IMR-90 (cell line): ENCODE results near the gene ARFIP2. TPM values are rescaled to one million over a fixed set of nuclear protein-coding genes. Genes with fewer than 3 reads are reported as not detected.

Experiments used
- ATAC-seq: fragments of 200-7000 bp; cut with Tn5 transposase; 2 replicates; pipeline ENCODE4 v1.9.1; 2020; ENCODE audit warnings: low read depth, mild to moderate bottlenecking, moderate library complexity
- BruUV-seq: library from RNA; stranded (reverse); fragments of 400-500 nt; replicated peaks from 2 replicates; lab custom pipeline; 2021; lab: Mats Ljungman, UMichigan
- CTCF ChIA-PET: fragments of 300-600 bp; formaldehyde crosslinking; extraction: SDS; loops from one replicate; lab custom pipeline; 2021; ENCODE audit warnings: antibody characterized with exemption; lab: Yijun Ruan, JAX
- POLR2A ChIA-PET: fragments of 300-600 bp; sonication (Branson Sonifier 250); formaldehyde crosslinking; loops from one replicate; lab custom pipeline; 2022; ENCODE audit warnings: antibody characterized with exemption; ENCODE audit not compliant: unreplicated experiment; lab: Charles Lee
- DNase-seq: peaks from one replicate; pipeline ENCODE4 v3.0.0; 2013
- H2AFZ ChIP-seq: replicated peaks from 2 replicates; pipeline ENCODE3; 2013; ENCODE audit warnings: low read length, mild to moderate bottlenecking; ENCODE audit not compliant: poor library complexity
- H2AK5ac ChIP-seq: 2 replicates; pipeline ENCODE4 v1.6.1; 2013; ENCODE audit warnings: low read depth, low read length, inconsistent platforms
- H2AK9ac ChIP-seq: replicated peaks from 2 replicates; pipeline ENCODE3; 2013; ENCODE audit warnings: mild to moderate bottlenecking, low read depth, low read length, moderate library complexity; ENCODE audit not compliant: poor library complexity
- H2BK120ac ChIP-seq: 2 replicates; pipeline ENCODE4 v1.6.1; 2013; ENCODE audit warnings: low read depth, low read length, inconsistent platforms
- H2BK15ac ChIP-seq: 3 replicates; pipeline ENCODE4 v1.6.1; 2013; ENCODE audit warnings: low read depth, low read length, inconsistent platforms
- H2BK20ac ChIP-seq: 2 replicates; pipeline ENCODE4 v1.6.1; 2013; ENCODE audit warnings: low read depth, mild to moderate bottlenecking, inconsistent platforms, low read length, moderate library complexity
- H2BK5ac ChIP-seq: 2 replicates; pipeline ENCODE4 v1.6.1; 2013; ENCODE audit warnings: mild to moderate bottlenecking, low read depth, low read length, inconsistent platforms; ENCODE audit not compliant: poor library complexity, severe bottlenecking
- H3K14ac ChIP-seq: replicated peaks from 2 replicates; pipeline ENCODE4 v1.6.1; 2013; ENCODE audit warnings: low read depth, low read length, inconsistent platforms
- H3K18ac ChIP-seq: 2 replicates; pipeline ENCODE4 v1.6.1; 2013; ENCODE audit warnings: low read depth, low read length, control low read depth
- H3K23ac ChIP-seq: 2 replicates; pipeline ENCODE4 v1.6.1; 2013; ENCODE audit warnings: low read depth, low read length, inconsistent platforms
- H3K27ac ChIP-seq: 2 replicates; pipeline ENCODE4 v1.5.1; 2013; ENCODE audit warnings: mild to moderate bottlenecking, control low read depth, low read length; ENCODE audit not compliant: insufficient read depth
- H3K27me3 ChIP-seq: 2 replicates; pipeline ENCODE4 v1.6.1; 2013; ENCODE audit warnings: low read length; ENCODE audit not compliant: control insufficient read depth, insufficient read depth
- H3K36me3 ChIP-seq: 2 replicates; pipeline ENCODE4 v1.6.1; 2013; ENCODE audit warnings: low read length, mixed read lengths; ENCODE audit not compliant: control insufficient read depth, insufficient read depth
- H3K4ac ChIP-seq: 2 replicates; pipeline ENCODE4 v1.6.1; 2013; ENCODE audit warnings: low read depth, low read length, inconsistent platforms
- H3K4me1 ChIP-seq: 2 replicates; pipeline ENCODE4 v1.6.1; 2013; ENCODE audit warnings: low read length, mixed read lengths; ENCODE audit not compliant: control insufficient read depth, insufficient read depth
- H3K4me2 ChIP-seq: 2 replicates; pipeline ENCODE4 v1.6.1; 2013; ENCODE audit warnings: low read depth, mild to moderate bottlenecking, control low read depth, low read length, moderate library complexity
- H3K4me3 ChIP-seq: 2 replicates; pipeline ENCODE4 v1.5.1; 2013; ENCODE audit warnings: low read depth, mild to moderate bottlenecking, control low read depth, low read length, moderate library complexity; ENCODE audit not compliant: insufficient read depth
- H3K56ac ChIP-seq: 2 replicates; pipeline ENCODE4 v1.6.1; 2013; ENCODE audit warnings: low read length, inconsistent platforms; ENCODE audit not compliant: insufficient read depth; ENCODE audit errors: extremely low read depth
- H3K79me1 ChIP-seq, 2 experiments: 2 replicates each; pipeline ENCODE4 v1.6.1; 2013; ENCODE audit warnings: low read length in 2 of 2, inconsistent platforms in 1 of 2, low read depth in 1 of 2
- H3K9ac ChIP-seq: 2 replicates; pipeline ENCODE4 v1.6.1; 2013; ENCODE audit warnings: low read depth, low read length, control low read depth
- H3K9me1 ChIP-seq: 2 replicates; pipeline ENCODE4 v1.6.1; 2013; ENCODE audit warnings: low read length, inconsistent platforms; ENCODE audit not compliant: insufficient read depth
- H3K9me3 ChIP-seq: 2 replicates; pipeline ENCODE4 v1.6.1; 2013; ENCODE audit warnings: low read length; ENCODE audit not compliant: control insufficient read depth, insufficient read depth
- H4K20me1 ChIP-seq: 2 replicates; pipeline ENCODE4 v1.6.1; 2013; ENCODE audit warnings: low read length, inconsistent platforms; ENCODE audit not compliant: insufficient read depth
- H4K5ac ChIP-seq: 2 replicates; pipeline ENCODE4 v1.6.1; 2013; ENCODE audit warnings: mild to moderate bottlenecking, low read depth, low read length, control low read depth
- H4K8ac ChIP-seq, 2 experiments: 2 replicates each; pipeline ENCODE4 v1.6.1; 2013; ENCODE audit warnings: low read depth in 2 of 2, low read length in 2 of 2, control low read depth in 1 of 2, inconsistent platforms in 1 of 2
- H4K91ac ChIP-seq: 2 replicates; pipeline ENCODE4 v1.6.1; 2013; ENCODE audit warnings: low read depth, low read length, inconsistent platforms; ENCODE audit not compliant: insufficient read depth
- BHLHE40 ChIP-seq: fragments of 150-350 bp; IDR thresholded peaks from 2 replicates; pipeline ENCODE4 v1.6.1; 2016; ENCODE audit warnings: mild to moderate bottlenecking, low read depth, low read length
- CEBPB ChIP-seq: IDR thresholded peaks from 2 replicates; pipeline ENCODE4 v1.6.1; 2012; ENCODE audit warnings: low read depth, low read length, improper control_type of control experiment
- FOS ChIP-seq: fragments of 150-350 bp; IDR thresholded peaks from 2 replicates; pipeline ENCODE4 v1.6.1; 2016; ENCODE audit warnings: low read depth, low read length
- MAZ ChIP-seq: IDR thresholded peaks from 2 replicates; pipeline ENCODE4 v1.6.1; 2012; ENCODE audit warnings: low read depth, mild to moderate bottlenecking, low read length, improper control_type of control experiment, moderate library complexity, borderline replicate concordance
- MXI1 ChIP-seq: IDR thresholded peaks from 2 replicates; pipeline ENCODE4 v1.6.1; 2012; ENCODE audit warnings: low read depth, mild to moderate bottlenecking, low read length, moderate library complexity, borderline replicate concordance
- NFE2L2 ChIP-seq: fragments of 150-350 bp; IDR thresholded peaks from 2 replicates; pipeline ENCODE4 v1.6.1; 2016; ENCODE audit warnings: low read depth, mild to moderate bottlenecking, low read length
- POLR2A ChIP-seq: IDR thresholded peaks from 2 replicates; pipeline ENCODE4 v1.6.1; 2012; ENCODE audit warnings: mild to moderate bottlenecking, low read depth, low read length
- RCOR1 ChIP-seq: IDR thresholded peaks from 2 replicates; pipeline ENCODE4 v1.6.1; 2012; ENCODE audit warnings: mild to moderate bottlenecking, low read length, improper control_type of control experiment; ENCODE audit not compliant: insufficient replicate concordance
- RFX5 ChIP-seq: IDR thresholded peaks from 2 replicates; pipeline ENCODE4 v1.8.0; 2012; ENCODE audit warnings: low read depth, mild to moderate bottlenecking, low read length, moderate library complexity
- SMC3 ChIP-seq: fragments of 150-350 bp; IDR thresholded peaks from 2 replicates; pipeline ENCODE4 v1.6.1; 2016; ENCODE audit warnings: low read depth, mild to moderate bottlenecking, antibody characterized with exemption, low read length, moderate library complexity
- USF2 ChIP-seq: fragments of 150-350 bp; IDR thresholded peaks from 2 replicates; pipeline ENCODE4 v1.6.1; 2017; ENCODE audit warnings: mild to moderate bottlenecking, antibody characterized with exemption, low read length, low read depth
- WGBS, 2 experiments: methylation state at CpG; one replicate each; pipeline versions ENCODE4 v1.1.5 to v1.1.7; 2013; ENCODE audit warnings: missing lambda C conversion rate in 2 of 2; ENCODE audit not compliant: insufficient read length in 1 of 2; ENCODE audit errors: extremely low coverage in 2 of 2; 5-methylcytosine and 5-hydroxymethylcytosine counted together
- dilution Hi-C: fragments of 300-500 bp; cut with HindIII; formaldehyde crosslinking; loops from one replicate; pipeline ENCODE4 v1.14.3; 2018; ENCODE audit warnings: low sequenced_read_pairs; ENCODE audit not compliant: unreplicated experiment
- in situ Hi-C: fragments of 300-500 bp; cut with MboI; formaldehyde crosslinking; loops from 3 replicates; pipeline ENCODE4 v1.14.3; 2019; ENCODE audit warnings: low sequenced_read_pairs, inconsistent platforms, mixed read lengths
- intact Hi-C: fragments of 100-400 bp; cut with micrococcal nuclease; formaldehyde crosslinking; loops from 2 replicates; pipeline ENCODE4 v1.10.0; 2022
- polyA plus RNA-seq, 3 experiments: library from polyadenylated mRNA; depleted of rRNA; stranded (reverse); fragments of >200 nt; gene quantifications; 2 replicates each; pipeline ENCODE4 v1.2.3, GENCODE V29; 2012; ENCODE audit warnings: low replicate concordance in 1 of 3
- total RNA-seq: library from RNA; depleted of rRNA; stranded (reverse); fragments of >200 nt; gene quantifications from 2 replicates; pipeline ENCODE4 v1.2.3, GENCODE V29; 2012
- TF ChIP-seq, protein P1 (sequence below): conservative IDR thresholded peaks from 2 replicates; pipeline ENCODE4 v1.5.1; 2012; ENCODE audit warnings: mild to moderate bottlenecking, low read depth, low read length, improper control_type of control experiment

Gene ARFIP2
- total and polyA plus RNA-seq, 2 of the 4 experiments (the other 2 are of a cell fraction): 84.4 to 93.9 TPM

GRCh38 chr11:6437423-6437822, 43.7 kb downstream of the ARFIP2 start:
- WGBS, 2 experiments: 77% methylated on average over 7 of the region's 12 CpGs; no CpG with 5 or more reads in 1 of the 2 experiments
- CTCF ChIA-PET: interaction anchor here (2.1 to 2.6 kb wide), 2 partner anchors 10 to 58 kb away, joined by 7 to 19 read pairs; no protein-coding TSS in a partner anchor
- Histone ChIP-seq H2AK5ac (no peak overlapping the region), H2BK120ac (no peak overlapping the region), H3K23ac (no peak overlapping the region), H2AFZ (no peak overlapping the region), H4K8ac (no peak overlapping the region), H3K4me2 (no peak overlapping the region), H2AK9ac (no peak overlapping the region), H3K4me1 (no peaks in the 10 kb centered on the region), H4K20me1 (no peaks in the 10 kb centered on the region), H3K27ac (no peak overlapping the region), H3K27me3 (no peaks in the 10 kb centered on the region), H3K36me3 (no peaks in the 10 kb centered on the region), H3K14ac (no peak overlapping the region), H4K5ac (no peak overlapping the region), H2BK15ac (no peak overlapping the region), H3K56ac (no peak overlapping the region), H3K9me1 (no peaks in the 10 kb centered on the region), H2BK20ac (no peak overlapping the region), H3K79me1 (no peaks in the 10 kb centered on the region), H4K91ac (no peak overlapping the region), H3K18ac (no peak overlapping the region), H2BK5ac (no peak overlapping the region), H3K4me3 (no peak overlapping the region), H3K9me3 (no peaks in the 10 kb centered on the region), H3K9ac (no peak overlapping the region), H3K4ac (no peak overlapping the region)
- TF ChIP-seq MAZ (no peak), MXI1 (no peak), CEBPB (no peak), SMC3 (no peak), USF2 (no peak), BHLHE40 (no peak), NFE2L2 (no peak), RFX5 (no peak), RCOR1 (no peak), FOS (no peak), POLR2A (no peak)
- TF ChIP-seq, protein P1, sequence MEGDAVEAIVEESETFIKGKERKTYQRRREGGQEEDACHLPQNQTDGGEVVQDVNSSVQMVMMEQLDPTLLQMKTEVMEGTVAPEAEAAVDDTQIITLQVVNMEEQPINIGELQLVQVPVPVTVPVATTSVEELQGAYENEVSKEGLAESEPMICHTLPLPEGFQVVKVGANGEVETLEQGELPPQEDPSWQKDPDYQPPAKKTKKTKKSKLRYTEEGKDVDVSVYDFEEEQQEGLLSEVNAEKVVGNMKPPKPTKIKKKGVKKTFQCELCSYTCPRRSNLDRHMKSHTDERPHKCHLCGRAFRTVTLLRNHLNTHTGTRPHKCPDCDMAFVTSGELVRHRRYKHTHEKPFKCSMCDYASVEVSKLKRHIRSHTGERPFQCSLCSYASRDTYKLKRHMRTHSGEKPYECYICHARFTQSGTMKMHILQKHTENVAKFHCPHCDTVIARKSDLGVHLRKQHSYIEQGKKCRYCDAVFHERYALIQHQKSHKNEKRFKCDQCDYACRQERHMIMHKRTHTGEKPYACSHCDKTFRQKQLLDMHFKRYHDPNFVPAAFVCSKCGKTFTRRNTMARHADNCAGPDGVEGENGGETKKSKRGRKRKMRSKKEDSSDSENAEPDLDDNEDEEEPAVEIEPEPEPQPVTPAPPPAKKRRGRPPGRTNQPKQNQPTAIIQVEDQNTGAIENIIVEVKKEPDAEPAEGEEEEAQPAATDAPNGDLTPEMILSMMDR: no peak
- in situ Hi-C loops (no loop called here), intact Hi-C loops (no loop called here), dilution Hi-C loops (no loop called here)
- no peak for DNase-seq
- POLR2A ChIA-PET: no interaction called here
- BruUV-seq: no TSS peak
- no peak for ATAC-seq
